OCI-M2 (cell line): ENCODE results near the gene CCDC30.

Source experiments
- DNase-seq: peaks from one replicate; lab custom pipeline; 2025; ENCODE audit not compliant: unreplicated experiment; lab: John Stamatoyannopoulos, UW

CCDC30 gene

GRCh38 chr1:42462828-42463763, at the start of gene CCDC30:
CCDC30 (plus strand) TSS chr1:42463286; CDS start chr1:42480552, 17,266 bp downstream.
- peak; percentile 43 for DNase-seq

- DNase-seq, result no peak
These were observed 48.3 kb upstream of the CCDC30 start for GRCh38 chr1:42414551-42415496.

DNA sequence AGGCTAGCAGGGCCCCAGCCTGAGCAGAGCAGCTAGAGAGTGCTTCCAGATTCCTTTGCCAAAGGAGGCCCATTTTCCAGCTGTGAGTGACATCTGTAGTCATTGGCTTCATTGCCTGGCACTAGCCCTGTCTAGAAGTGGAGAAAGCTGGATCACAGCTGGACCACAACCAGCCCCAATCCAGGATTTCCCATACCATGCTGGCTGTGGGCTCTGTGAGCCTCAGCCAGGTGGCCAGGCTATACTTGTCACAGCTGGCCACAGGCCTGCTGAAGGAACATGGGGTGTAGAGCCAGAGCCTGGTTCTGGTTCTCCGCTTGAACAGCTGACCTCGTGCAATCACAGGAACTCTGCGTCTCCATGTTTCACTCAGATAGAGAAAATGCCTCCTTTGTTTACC, 45.9 kb upstream of the CCDC30 start:
- DNase-seq, result no peak

- no peak for DNase-seq
These were observed 44.6 kb upstream of the CCDC30 start for GRCh38 chr1:42418516-42418915.

DNA sequence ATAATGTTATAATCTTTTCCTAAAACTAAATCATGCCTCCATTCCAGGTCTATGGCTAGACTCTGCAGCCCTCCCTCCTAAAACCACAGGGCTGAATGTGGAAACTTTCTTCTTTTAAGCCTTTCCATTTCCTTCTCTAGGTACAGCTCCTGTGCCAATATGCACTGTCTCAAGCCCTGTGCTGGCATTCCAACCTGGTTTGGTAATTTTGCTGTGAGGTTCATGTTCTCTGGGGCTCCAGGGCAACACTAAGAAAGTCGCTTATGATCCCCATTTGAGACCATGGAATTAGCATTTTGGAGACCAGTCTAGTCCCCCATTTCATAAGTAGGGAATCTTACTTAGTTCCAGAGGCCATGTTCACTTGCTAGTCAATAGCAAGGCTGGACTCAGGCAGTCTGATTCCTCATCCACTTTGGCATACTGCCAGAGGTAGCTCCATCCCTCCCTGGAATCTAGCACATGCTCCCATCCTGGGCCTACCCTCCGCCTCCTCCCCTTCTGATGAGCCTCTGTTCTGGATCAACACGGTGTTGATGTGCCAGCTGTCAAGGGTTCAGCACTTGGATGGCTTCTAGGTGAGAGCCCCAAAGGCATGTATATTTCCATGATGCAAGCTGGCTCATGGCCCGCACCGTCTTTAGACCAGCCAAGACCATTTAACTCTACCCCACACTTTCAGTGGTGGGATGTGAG, 43.8 kb upstream of the CCDC30 start:
- no peak for DNase-seq

- no peak for DNase-seq
These were observed 43.0 kb upstream of the CCDC30 start for GRCh38 chr1:42420121-42420520.

GRCh38 chr1:42420911-42421585, 42.0 kb upstream of the CCDC30 start:
- no peak for DNase-seq

DNA sequence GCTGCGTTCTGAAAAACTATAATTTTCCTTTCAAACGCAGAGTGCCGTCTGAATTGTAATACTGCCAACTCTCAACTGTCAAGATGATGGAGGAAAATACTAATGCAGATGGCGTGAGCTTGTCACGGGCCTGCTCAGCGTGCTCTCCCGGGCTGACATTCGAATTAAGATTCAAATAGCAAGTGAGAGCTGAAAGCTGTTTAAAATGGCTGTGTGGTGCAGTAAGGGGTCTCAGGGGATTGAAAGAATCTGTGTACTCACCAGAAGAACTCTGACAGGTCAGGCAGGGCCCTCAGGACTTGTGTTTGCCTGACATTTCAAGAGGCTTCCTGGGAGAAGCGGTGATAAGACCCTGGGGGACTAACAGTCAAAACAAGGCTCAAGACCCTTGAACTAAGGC, 40.3 kb upstream of the CCDC30 start:
- no peak for DNase-seq

DNA sequence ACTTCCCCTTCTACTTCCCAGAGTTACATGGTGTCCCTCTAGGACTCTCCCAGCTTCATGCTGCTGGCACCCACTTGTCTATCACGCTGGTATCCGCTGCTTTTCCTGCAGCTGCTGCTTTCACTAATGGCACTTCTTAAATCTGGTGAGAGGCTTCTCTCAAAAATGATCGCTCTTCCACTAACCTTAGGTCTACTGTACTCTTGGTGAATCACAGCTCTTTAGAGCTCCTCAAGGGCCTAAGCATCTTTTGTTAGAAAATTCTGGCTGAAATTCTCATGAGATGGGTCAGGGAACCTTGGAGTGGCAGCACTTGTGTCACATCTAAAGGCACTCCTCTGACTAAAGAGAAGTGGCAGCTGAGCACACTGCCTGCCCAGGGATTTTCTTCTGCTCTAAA, 39.4 kb upstream of the CCDC30 start:
- DNase-seq, result no peak

DNA sequence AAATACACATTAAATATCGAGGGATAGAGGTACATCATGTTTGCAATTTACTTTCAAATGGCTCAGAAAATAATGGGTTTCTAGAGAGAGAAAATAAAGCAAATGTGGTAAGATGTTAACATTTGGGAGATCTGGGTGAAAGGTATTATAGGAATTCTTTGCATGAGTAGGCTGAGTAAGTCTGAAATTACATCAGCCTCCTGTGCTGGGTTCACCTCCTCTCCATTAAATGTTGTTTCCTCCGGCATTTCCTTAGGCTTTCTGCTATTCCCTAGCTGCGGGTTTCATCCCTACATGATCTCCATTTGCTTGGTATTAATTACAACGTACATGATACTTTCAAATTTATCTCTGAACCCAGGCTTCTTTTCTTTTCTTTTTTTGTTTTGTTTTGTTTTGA, 38.9 kb upstream of the CCDC30 start:
- DNase-seq, result no peak

DNA sequence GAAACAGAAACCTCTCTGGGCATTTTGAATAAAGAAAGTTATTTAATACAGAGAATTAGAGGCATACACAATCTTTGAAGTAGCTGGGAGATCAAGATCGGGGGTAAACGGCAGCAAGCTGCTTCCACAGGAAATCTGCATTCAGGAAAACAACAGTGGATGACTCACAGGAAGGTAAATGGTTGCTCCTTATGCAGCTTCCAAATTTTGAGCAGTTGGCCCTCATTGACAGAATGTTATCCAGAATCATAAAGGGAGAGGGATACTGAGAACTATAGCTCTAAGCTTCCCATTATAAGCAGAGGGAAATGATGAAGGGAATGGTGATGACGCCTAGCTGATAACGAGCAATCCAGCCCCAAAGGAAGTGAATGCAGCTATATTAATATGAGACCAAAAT, 35.8 kb upstream of the CCDC30 start:
- no peak for DNase-seq

DNA sequence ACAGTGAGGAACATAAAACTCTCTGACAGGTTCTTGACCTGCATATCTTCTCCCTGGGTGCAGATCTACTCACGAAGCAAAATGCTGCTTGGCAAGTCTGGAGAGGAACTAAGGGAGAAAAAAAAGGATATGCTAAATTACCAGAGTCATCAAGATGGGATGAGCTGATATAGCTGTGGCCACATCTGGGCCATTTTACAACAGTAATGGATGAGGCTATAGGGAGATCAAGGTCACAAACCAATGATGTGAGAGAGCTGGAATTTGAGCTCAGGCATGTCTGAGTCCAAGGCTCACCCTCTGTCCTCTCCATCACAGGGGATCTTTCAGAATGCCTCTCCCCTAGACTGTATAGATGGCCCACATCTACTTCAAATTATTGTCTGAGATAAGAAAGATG, 33.5 kb upstream of the CCDC30 start:
- no peak for DNase-seq

DNA sequence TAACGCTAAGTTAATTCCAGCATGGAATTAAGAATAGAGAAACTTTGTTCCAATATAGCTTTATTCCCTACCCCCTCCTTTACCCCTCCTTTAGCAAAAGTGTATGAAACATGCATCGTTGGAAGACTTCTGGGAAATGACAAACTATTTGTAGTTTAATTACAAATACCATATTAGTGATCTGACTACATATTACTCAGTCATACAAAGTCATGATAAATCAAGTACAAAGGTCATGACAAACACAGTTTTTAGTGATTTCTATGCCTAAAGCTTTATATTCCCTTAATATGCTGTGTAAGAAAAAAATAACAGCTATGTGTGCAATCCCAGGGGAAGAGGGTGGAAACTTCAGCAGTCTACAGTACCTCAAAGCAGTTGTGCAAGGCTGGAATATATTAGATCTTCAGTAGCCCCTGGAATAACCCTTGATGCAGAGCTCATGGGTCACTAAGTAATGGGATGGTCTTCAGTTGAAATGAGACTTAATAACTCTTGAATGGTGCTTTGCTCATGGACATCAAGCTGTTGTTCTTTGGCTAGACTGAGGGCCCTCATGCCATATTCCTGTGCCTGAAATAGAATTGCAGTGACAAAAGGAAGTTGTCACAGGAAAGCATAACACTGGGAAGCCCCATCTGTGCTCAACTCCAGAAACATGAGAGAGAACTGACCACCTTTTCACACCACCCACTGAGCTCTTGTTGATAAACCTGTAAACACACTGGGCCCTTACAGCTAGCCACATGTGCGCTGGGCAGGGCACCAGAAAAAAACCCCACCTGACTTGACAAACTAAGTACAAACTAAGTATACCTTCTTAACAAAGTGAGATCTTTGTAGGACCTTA, 32.6 kb upstream of the CCDC30 start:
- no peak for DNase-seq

DNA sequence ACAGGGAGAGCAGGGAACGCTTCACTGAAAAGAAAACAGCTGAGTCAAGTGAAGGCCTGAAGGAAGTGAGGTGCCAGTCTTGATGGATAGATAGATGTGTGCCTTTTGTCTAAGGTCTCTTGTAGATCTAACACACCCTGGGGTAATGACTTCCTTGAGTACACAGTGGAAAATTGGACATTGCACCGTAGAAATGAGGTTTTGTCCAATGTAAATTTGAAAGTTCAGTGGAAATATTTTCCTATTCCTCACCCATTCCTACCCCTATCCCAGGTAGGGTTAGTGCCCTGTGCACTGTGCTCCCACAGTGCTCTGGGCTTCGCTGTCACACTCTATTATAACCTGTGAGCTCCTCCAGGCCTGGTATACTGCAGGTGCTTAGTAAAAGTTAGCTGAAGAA, 31.6 kb upstream of the CCDC30 start:
- DNase-seq, result no peak

- DNase-seq, result no peak
These were observed 30.4 kb upstream of the CCDC30 start for GRCh38 chr1:42432714-42433113.

DNA sequence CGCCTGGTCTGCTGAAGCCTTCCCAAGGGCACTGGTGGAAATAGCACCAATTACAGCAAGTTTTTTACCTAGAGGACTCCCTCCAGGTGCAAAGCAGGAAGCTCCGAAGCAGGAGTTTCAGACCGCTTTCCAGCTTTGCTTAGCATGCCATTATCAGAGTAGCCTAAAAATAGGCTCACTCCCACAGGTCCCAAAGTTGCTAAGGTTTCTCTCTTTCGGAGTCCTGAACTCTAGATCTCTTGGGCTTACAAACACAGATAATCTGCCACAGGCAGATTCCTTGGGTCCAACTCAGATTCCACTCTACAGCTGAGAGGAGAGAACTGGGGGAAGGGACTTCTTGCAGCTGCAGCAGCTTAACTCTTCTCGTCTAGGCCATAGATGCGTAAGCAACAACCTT, 29.7 kb upstream of the CCDC30 start:
- no peak for DNase-seq

DNA sequence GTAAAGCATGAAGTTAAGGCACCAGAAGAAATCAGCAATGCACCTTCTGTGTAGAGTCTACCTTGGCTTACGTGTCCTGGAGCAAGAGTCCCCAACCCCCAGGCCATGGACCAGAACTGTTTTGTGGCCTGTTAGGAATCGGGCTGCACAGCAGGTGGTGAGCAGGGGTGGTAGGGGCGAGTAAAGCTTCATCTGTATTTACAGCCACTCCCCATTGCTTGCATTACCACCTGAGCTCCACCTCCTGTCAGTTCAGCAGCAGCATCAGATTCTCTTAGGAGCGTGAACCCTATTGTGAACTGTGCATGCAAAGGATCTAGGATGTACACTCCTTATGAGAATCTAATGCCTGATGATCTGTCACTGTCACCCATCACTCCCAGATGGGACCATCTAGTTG, 28.7 kb upstream of the CCDC30 start:
- DNase-seq, result no peak

DNA sequence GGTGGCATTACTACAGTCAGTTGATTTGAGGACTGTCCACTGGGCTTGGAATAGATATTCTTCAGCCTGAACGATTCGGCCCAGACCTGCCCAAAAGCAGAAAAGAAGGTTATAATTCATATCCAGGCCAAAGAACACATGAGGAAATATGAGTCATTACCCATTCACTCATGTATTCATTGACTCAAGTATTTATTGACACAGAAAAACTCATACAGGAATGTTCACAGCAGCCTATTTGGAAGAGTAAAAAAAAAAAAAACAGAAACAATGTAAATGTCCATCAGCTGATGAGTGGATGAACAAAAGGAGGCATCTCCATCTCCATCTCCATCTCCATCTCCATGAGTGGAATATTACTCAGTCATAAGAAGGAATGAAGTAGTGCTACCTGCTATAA, 23.1 kb upstream of the CCDC30 start:
- DNase-seq, result no peak

DNA sequence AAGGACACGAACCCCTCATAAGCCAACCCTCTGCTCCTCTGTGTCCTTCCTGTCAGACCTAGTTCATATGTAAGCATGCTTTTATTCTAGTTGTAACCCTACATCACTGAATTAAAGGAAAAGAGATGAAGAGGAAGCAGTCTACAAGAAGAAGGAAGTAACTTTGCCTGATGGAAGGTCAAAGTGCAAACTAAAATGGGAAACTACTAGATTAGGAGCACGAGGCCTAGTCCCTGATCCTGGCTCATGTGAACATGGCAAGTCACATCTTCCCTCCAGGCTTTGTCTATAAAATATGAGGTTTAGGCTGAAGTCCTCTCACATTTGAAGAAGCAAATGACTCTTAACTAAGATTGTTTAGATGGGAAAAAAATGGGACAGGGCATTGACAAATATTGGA, 20.4 kb upstream of the CCDC30 start:
- no peak for DNase-seq

DNA sequence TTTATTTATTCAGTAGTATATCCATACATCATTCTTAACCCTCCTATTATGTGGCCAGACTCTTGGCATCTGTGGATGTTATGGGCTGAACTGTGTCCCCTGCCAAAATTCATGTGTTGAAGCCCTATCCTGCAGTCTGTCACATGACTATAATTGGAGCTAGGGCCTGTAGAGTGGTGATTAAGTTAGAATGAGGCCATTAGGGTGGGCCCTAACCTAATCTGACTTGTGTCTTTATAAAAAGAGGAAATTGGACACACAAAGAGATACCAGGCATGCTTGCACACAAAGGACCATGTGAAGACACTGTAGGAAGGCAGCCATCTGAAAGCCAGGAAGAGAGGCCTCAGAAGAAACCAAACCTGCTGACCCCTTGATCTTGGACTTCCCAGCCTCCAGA, 13.8 kb upstream of the CCDC30 start:
- no peak for DNase-seq
